Mesenchymal stem cell (in vitro differentiated cells and primary cell): Measurements from ENCODE around the gene PCSK6.

Experiments
- DNase-seq: peaks from one replicate; pipeline ENCODE4 v3.0.0-alpha.2; 2013
- H2AFZ ChIP-seq: one replicate; pipeline ENCODE4 v1.6.1; 2013; ENCODE audit warnings: low read depth, mild to moderate bottlenecking, control low read depth, inconsistent platforms, low read length, moderate library complexity
- H2AK5ac ChIP-seq: 2 replicates; pipeline ENCODE4 v1.6.1; 2013; ENCODE audit warnings: low read length, moderate library complexity, mild to moderate bottlenecking, inconsistent platforms; ENCODE audit not compliant: severe bottlenecking
- H2BK120ac ChIP-seq: one replicate; pipeline ENCODE4 v1.6.1; 2013; ENCODE audit warnings: low read depth, mild to moderate bottlenecking, inconsistent platforms, low read length, moderate library complexity
- H2BK12ac ChIP-seq, 2 experiments: one replicate each; pipeline ENCODE4 v1.6.1; 2013; ENCODE audit warnings: inconsistent platforms in 2 of 2, low read length in 2 of 2, mild to moderate bottlenecking in 2 of 2, moderate library complexity in 2 of 2, control low read depth in 1 of 2
- H2BK15ac ChIP-seq: one replicate; pipeline ENCODE4 v1.6.1; 2013; ENCODE audit warnings: mild to moderate bottlenecking, low read depth, inconsistent platforms; ENCODE audit not compliant: poor library complexity, severe bottlenecking
- H2BK5ac ChIP-seq: 2 replicates; pipeline ENCODE4 v1.6.1; 2013; ENCODE audit warnings: low read depth, mild to moderate bottlenecking, low read length, control low read depth, inconsistent platforms; ENCODE audit not compliant: poor library complexity, severe bottlenecking
- H3K14ac ChIP-seq, 2 experiments: one replicate each; pipeline ENCODE4 v1.6.1; 2013; ENCODE audit warnings: inconsistent platforms in 2 of 2, low read length in 2 of 2, control low read depth in 1 of 2, mild to moderate bottlenecking in 1 of 2, moderate library complexity in 1 of 2
- H3K18ac ChIP-seq, 2 experiments: one replicate each; pipeline ENCODE4 v1.6.1; 2013; ENCODE audit warnings: inconsistent platforms in 2 of 2, low read length in 2 of 2, control low read depth in 1 of 2, low read depth in 1 of 2, mild to moderate bottlenecking in 1 of 2
- H3K23ac ChIP-seq, 2 experiments: one replicate each; pipeline ENCODE4 v1.6.1; 2013; ENCODE audit warnings: inconsistent platforms in 2 of 2, low read length in 2 of 2, mild to moderate bottlenecking in 2 of 2, moderate library complexity in 2 of 2, control low read depth in 1 of 2
- H3K27ac ChIP-seq: 2 replicates; pipeline ENCODE4 v1.5.1; 2013; ENCODE audit warnings: mild to moderate bottlenecking, moderate library complexity, low read length, control low read depth, inconsistent platforms; ENCODE audit not compliant: poor library complexity, severe bottlenecking
- H3K27me3 ChIP-seq, 2 experiments: 2 replicates each; pipeline versions ENCODE4 v1.6.1 to v1.7.0; 2013; ENCODE audit warnings: low read length in 2 of 2, mild to moderate bottlenecking in 2 of 2, moderate library complexity in 2 of 2, control low read depth in 1 of 2, inconsistent platforms in 1 of 2; ENCODE audit not compliant: control insufficient read depth in 1 of 2, insufficient read depth in 1 of 2
- H3K36me3 ChIP-seq, 2 experiments: 2 replicates each; pipeline versions ENCODE4 v1.6.1 to v1.7.0; 2013; ENCODE audit warnings: low read length in 2 of 2, control low read depth in 1 of 2, inconsistent platforms in 1 of 2, low read depth in 1 of 2, mild to moderate bottlenecking in 1 of 2; ENCODE audit not compliant: insufficient read depth in 2 of 2, control insufficient read depth in 1 of 2
- H3K4ac ChIP-seq, 2 experiments: one replicate each; pipeline ENCODE4 v1.6.1; 2013; ENCODE audit warnings: inconsistent platforms in 2 of 2, low read length in 2 of 2, mild to moderate bottlenecking in 2 of 2, moderate library complexity in 2 of 2, control low read depth in 1 of 2, low read depth in 1 of 2
- H3K4me1 ChIP-seq: 2 replicates; pipeline ENCODE4 v1.6.1; 2013; ENCODE audit warnings: low read depth, low read length, control low read depth; ENCODE audit not compliant: control insufficient read depth, insufficient read depth
- H3K4me2 ChIP-seq: 2 replicates; pipeline ENCODE4 v1.6.1; 2013; ENCODE audit warnings: low read length, mild to moderate bottlenecking, inconsistent platforms; ENCODE audit not compliant: poor library complexity, severe bottlenecking
- H3K4me3 ChIP-seq, 2 experiments: 2 replicates each; pipeline versions ENCODE4 v1.5.1 to v1.7.0; 2013; ENCODE audit warnings: low read length in 2 of 2, mild to moderate bottlenecking in 2 of 2, control low read depth in 1 of 2, low read depth in 1 of 2; ENCODE audit not compliant: insufficient read depth in 1 of 2
- H3K79me1 ChIP-seq: replicated peaks from 2 replicates; pipeline ENCODE4 v1.6.1; 2013; ENCODE audit warnings: mild to moderate bottlenecking, control low read depth, low read length, inconsistent platforms; ENCODE audit not compliant: poor library complexity, severe bottlenecking
- H3K9ac ChIP-seq: 2 replicates; pipeline ENCODE4 v1.7.0; 2013; ENCODE audit warnings: mild to moderate bottlenecking, low read length, moderate library complexity
- H3K9me3 ChIP-seq: 2 replicates; pipeline ENCODE4 v1.7.0; 2013; ENCODE audit warnings: mild to moderate bottlenecking, low read length; ENCODE audit not compliant: control insufficient read depth
- H4K8ac ChIP-seq: one replicate; pipeline ENCODE4 v1.6.1; 2013; ENCODE audit warnings: inconsistent platforms, mild to moderate bottlenecking, low read length, moderate library complexity
- H4K91ac ChIP-seq: one replicate; pipeline ENCODE4 v1.6.1; 2013; ENCODE audit warnings: mild to moderate bottlenecking, low read length, inconsistent platforms
- WGBS: methylation state at CpG from one replicate; pipeline ENCODE4 v1.1.7; 2013; ENCODE audit warnings: mixed read lengths; 5-methylcytosine and 5-hydroxymethylcytosine counted together

Gene PCSK6

DNA sequence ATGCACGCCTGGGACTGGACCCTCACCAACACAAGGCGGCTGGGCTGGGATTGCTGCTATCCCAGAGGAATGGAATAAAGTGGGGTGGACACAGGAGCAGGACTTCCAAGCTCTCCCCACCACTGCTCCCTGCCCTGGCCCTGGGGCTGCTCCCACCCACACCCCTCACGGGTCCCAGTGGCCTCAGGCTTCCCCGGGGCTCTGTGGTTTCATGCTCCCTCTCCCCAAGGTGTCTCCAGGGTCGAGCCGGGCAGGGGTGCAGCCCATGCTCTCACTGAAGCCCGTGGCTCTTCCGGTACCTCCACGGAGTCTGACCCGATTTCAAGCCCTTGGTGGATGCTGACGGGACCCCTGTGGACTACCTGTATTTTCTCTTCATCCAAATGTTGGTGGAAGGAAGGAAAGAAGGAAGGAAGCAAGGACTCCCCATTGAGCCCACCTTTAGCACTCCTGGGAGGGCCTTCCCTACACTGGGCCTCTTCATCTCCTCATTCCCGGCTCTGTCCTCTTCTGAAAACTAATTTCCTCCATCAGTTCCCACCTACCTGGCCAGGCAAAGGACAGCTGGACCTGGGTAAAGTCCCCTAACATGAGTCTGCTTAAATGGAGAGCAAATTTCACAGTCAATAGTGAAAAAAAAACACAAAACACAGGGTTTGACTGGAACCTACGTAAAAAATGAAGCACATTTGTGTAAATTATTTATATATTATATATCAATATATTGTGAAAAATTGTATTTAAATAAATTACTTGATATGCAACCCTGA lies 44.0 kb upstream of the PCSK6 start:
- no peak overlapping the region for H2BK5ac ChIP-seq
- WGBS = 91% methylated on average over 10 of the region's 13 CpGs

GRCh38 chr15:101532865-101533264 lies 43.4 kb upstream of the PCSK6 start:
- Histone ChIP-seq H3K9me3 (no peaks in the 10 kb centered on the region), H3K4me2 (no peak overlapping the region)

More for the DNA sequence above, 44.0 kb upstream of the PCSK6 start:
- Histone ChIP-seq H3K4me2 (no peak overlapping the region), H2BK15ac (no peak overlapping the region), H3K23ac (no peak overlapping the region), H2AFZ (no peak overlapping the region), H3K27ac (no peak overlapping the region), H4K8ac (no peak overlapping the region), H2AK5ac (no peak overlapping the region), H2BK120ac (no peak overlapping the region), H3K4me1 (peaks cover 12% of the 10 kb centered on the region), H3K9ac (no peak overlapping the region), H4K91ac (no peak overlapping the region), H3K18ac (no peak overlapping the region), H3K4ac (no peak overlapping the region), H3K79me1 (no peaks in the 10 kb centered on the region), H3K36me3 (no peaks in the 10 kb centered on the region), H2BK12ac (no peak overlapping the region), H3K4me3 (peak overlapping the region in 1 of 2 experiments; percentile 7), H3K27me3 (peaks cover 12 to 43% of the 10 kb centered on the region in 2 experiments), H3K14ac (no peak overlapping the region), H3K9me3 (no peaks in the 10 kb centered on the region)
- DNase-seq = no peak

GRCh38 chr15:101531170-101531569 lies 41.7 kb upstream of the PCSK6 start:
- Histone ChIP-seq H2AK5ac (no peak overlapping the region), H3K9me3 (no peaks in the 10 kb centered on the region), H3K9ac (no peak overlapping the region), H3K4me3 (no peak overlapping the region), H3K4me1 (peaks cover 25% of the 10 kb centered on the region), H2BK15ac (no peak overlapping the region), H3K4ac (no peak overlapping the region), H2BK12ac (no peak overlapping the region), H3K36me3 (no peaks in the 10 kb centered on the region), H3K4me2 (no peak overlapping the region), H4K8ac (peak overlapping the region; percentile 41), H2BK5ac (no peak overlapping the region), H3K27ac (no peak overlapping the region), H3K23ac (no peak overlapping the region), H4K91ac (peak overlapping the region; percentile 46), H3K18ac (no peak overlapping the region), H3K14ac (no peak overlapping the region), H3K79me1 (no peaks in the 10 kb centered on the region), H2AFZ (no peak overlapping the region), H2BK120ac (no peak overlapping the region), H3K27me3 (peaks cover 12 to 53% of the 10 kb centered on the region in 2 experiments)
- WGBS = 85% methylated on average over 13 of the region's 13 CpGs
- DNase-seq = no peak

More at GRCh38 chr15:101532865-101533264, 43.4 kb upstream of the PCSK6 start:
- H2BK12ac ChIP-seq = no peak overlapping the region
- 88% methylated on average over 6 of the region's 6 CpGs for WGBS
- no peak overlapping the region for H2BK120ac ChIP-seq
- H3K27me3 ChIP-seq = peaks cover 12 to 45% of the 10 kb centered on the region in 2 experiments
- H3K36me3 ChIP-seq = no peaks in the 10 kb centered on the region
- no peak overlapping the region for H2AK5ac ChIP-seq
- no peak overlapping the region for H3K4me3 ChIP-seq
- H3K4me1 ChIP-seq = peaks cover 18% of the 10 kb centered on the region
- no peak overlapping the region for H3K27ac ChIP-seq
- H4K8ac ChIP-seq = no peak overlapping the region
- H3K79me1 ChIP-seq = no peaks in the 10 kb centered on the region
- no peak overlapping the region for H3K9ac ChIP-seq
- no peak overlapping the region for H3K14ac ChIP-seq
- DNase-seq = no peak
- H3K4ac ChIP-seq = no peak overlapping the region
- no peak overlapping the region for H3K18ac ChIP-seq
- H3K23ac ChIP-seq = no peak overlapping the region
- no peak overlapping the region for H2BK5ac ChIP-seq
- no peak overlapping the region for H4K91ac ChIP-seq
- H2AFZ ChIP-seq = no peak overlapping the region
- no peak overlapping the region for H2BK15ac ChIP-seq

DNA sequence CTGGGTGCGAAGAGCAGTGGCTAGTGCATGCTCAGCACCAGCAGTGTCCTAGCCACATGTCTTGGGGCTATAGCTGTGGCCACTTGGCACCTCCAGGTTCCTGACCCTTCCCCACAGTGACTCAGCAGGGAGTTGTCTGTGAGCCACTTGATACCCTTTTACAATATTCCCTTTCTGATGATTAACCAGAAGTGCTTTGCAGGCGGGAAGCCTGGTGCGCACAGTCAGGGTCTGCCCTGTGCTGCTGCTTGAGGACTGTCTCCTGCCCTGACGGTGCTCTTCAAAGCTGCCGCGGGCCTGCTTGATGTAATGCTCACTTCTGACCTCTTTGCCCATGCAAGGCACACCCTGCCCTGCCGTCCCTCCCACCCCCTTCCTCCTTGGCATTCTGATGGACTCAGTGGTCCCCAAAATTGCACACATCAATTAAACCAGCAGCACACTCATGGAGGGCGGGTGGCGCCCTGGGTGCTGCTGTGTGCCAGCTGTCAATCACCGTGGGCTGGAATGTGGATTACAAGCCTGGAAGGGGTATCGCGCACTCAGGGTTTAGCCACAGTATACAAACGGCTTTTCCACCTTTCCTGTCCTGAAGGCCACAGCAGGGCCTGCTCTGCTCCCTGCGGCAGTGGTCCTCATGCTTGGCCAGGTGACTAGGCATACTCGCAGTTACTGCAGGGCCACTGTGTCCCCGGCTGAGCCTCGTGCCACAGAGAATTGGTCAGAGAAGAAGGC lies 40.9 kb upstream of the PCSK6 start:
- H2BK120ac ChIP-seq = peak overlapping the region; percentile 42
- H3K79me1 ChIP-seq = no peaks in the 10 kb centered on the region
- H3K4me2 ChIP-seq = no peak overlapping the region
- H4K91ac ChIP-seq = peak overlapping the region; percentile 84
- H4K8ac ChIP-seq = peak overlapping the region; percentile 20
- no peak overlapping the region for H2BK5ac ChIP-seq
- no peak overlapping the region for H3K27ac ChIP-seq
- H3K4ac ChIP-seq = peak overlapping the region in 1 of 2 experiments; percentile 35
- no peak overlapping the region for H3K23ac ChIP-seq
- no peaks in the 10 kb centered on the region for H3K9me3 ChIP-seq
- peak overlapping the region; percentile 5 to 19 for H3K18ac ChIP-seq
- no peaks in the 10 kb centered on the region for H3K36me3 ChIP-seq
- H2BK12ac ChIP-seq = peak overlapping the region; percentile 18 to 81
- H3K9ac ChIP-seq = no peak overlapping the region
- WGBS = 84% methylated on average over 17 of the region's 17 CpGs
- H2BK15ac ChIP-seq = no peak overlapping the region
- no peak for DNase-seq
- H2AK5ac ChIP-seq = no peak overlapping the region
- H3K27me3 ChIP-seq = peaks cover 10 to 50% of the 10 kb centered on the region in 2 experiments
- H3K14ac ChIP-seq = peak overlapping the region in 1 of 2 experiments; percentile 14
- peaks cover 25% of the 10 kb centered on the region for H3K4me1 ChIP-seq
- H2AFZ ChIP-seq = no peak overlapping the region
- H3K4me3 ChIP-seq = no peak overlapping the region
